OCI-LY7 (cell line): ENCODE data around the gene VIPR2. TPM values are rescaled to one million over a fixed set of nuclear protein-coding genes. Genes with fewer than 3 reads are reported as not detected.

Source experiments
- BruUV-seq: library from RNA; stranded (reverse); fragments of 400-500 nt; replicated peaks from 2 replicates; lab custom pipeline; 2021; lab: Mats Ljungman, UMichigan
- CTCF ChIA-PET: fragments of 300-600 bp; sonication (Branson Sonifier 250); formaldehyde crosslinking; loops from one replicate; lab custom pipeline; 2022; ENCODE audit warnings: antibody characterized with exemption; ENCODE audit not compliant: unreplicated experiment; lab: Charles Lee
- POLR2A ChIA-PET: fragments of 300-600 bp; sonication (Branson Sonifier 250); formaldehyde crosslinking; loops from one replicate; lab custom pipeline; 2022; ENCODE audit warnings: antibody characterized with exemption; lab: Charles Lee
- DNase-seq: peaks from one replicate; pipeline ENCODE4 v3.0.0-alpha.2; 2015; ENCODE audit warnings: low spot score
- H2AFZ ChIP-seq: fragments of 200-600 bp; sonication (generic), shearing (Covaris generic); 2 replicates; pipeline ENCODE4 v1.6.1; 2014; ENCODE audit warnings: mild to moderate bottlenecking, antibody characterized with exemption, low read length, moderate library complexity
- H3K27ac ChIP-seq: fragments of 200-600 bp; sonication (generic); 2 replicates; pipeline ENCODE4 v1.5.1; 2014; ENCODE audit warnings: mixed run types, low read depth, mild to moderate bottlenecking, moderate library complexity, low read length, inconsistent platforms; ENCODE audit not compliant: poor library complexity, severe bottlenecking
- H3K36me3 ChIP-seq: fragments of 200-600 bp; sonication (generic); 2 replicates; pipeline ENCODE4 v1.6.1; 2014; ENCODE audit warnings: mild to moderate bottlenecking, antibody characterized with exemption, low read length, moderate library complexity, mixed read lengths; ENCODE audit not compliant: insufficient read depth
- H3K4me1 ChIP-seq: fragments of 200-600 bp; sonication (generic); 2 replicates; pipeline ENCODE4 v1.5.1; 2014; ENCODE audit warnings: mild to moderate bottlenecking, low read length; ENCODE audit not compliant: insufficient read depth, poor library complexity, severe bottlenecking
- H3K4me2 ChIP-seq: fragments of 200-600 bp; sonication (generic); 2 replicates; pipeline ENCODE4 v1.6.1; 2014; ENCODE audit warnings: mild to moderate bottlenecking, low read length
- H3K4me3 ChIP-seq: fragments of 200-600 bp; sonication (generic); 2 replicates; pipeline ENCODE4 v1.5.1; 2014; ENCODE audit warnings: mild to moderate bottlenecking, low read depth, low read length; ENCODE audit not compliant: poor library complexity, severe bottlenecking
- H3K79me2 ChIP-seq: fragments of 200-600 bp; sonication (generic); 2 replicates; pipeline ENCODE4 v1.6.1; 2016; ENCODE audit warnings: low read depth, mild to moderate bottlenecking, low read length, moderate library complexity, mixed read lengths; ENCODE audit not compliant: insufficient read depth
- H3K9me2 ChIP-seq: fragments of 200-600 bp; sonication (generic); 2 replicates; pipeline ENCODE4 v1.6.1; 2016; ENCODE audit warnings: mild to moderate bottlenecking, low read length, mixed read lengths; ENCODE audit not compliant: insufficient read depth
- H3K9me3 ChIP-seq: fragments of 200-600 bp; sonication (generic); 2 replicates; pipeline ENCODE4 v1.6.1; 2014; ENCODE audit warnings: mild to moderate bottlenecking, mixed run types, low read length, mixed read lengths
- H4K20me1 ChIP-seq: fragments of 200-600 bp; sonication (generic); 2 replicates; pipeline ENCODE4 v1.6.1; 2014; ENCODE audit warnings: mild to moderate bottlenecking, antibody characterized with exemption, low read length, moderate library complexity, mixed read lengths; ENCODE audit not compliant: insufficient read depth
- EZH2phosphoT487 ChIP-seq: fragments of 200-600 bp; sonication (generic); IDR thresholded peaks from 2 replicates; pipeline ENCODE4 v1.6.1; 2018; ENCODE audit warnings: low read depth, borderline replicate concordance, mild to moderate bottlenecking, mixed run types, antibody characterized with exemption, low read length, moderate library complexity, mixed read lengths
- intact Hi-C: fragments of 100-400 bp; cut with micrococcal nuclease; formaldehyde crosslinking; loops from one replicate; pipeline ENCODE4 v1.10.0; 2022; ENCODE audit not compliant: unreplicated experiment
- total RNA-seq, 2 experiments: library from RNA; depleted of rRNA in 1 of 2; stranded (reverse); fragments of >200 nt in 1 of 2; shearing (Covaris generic) in 1 of 2; gene quantifications; 2 replicates each; pipeline ENCODE4 v1.2.3, GENCODE V29; 2014 to 2022
- TF ChIP-seq, protein P1 (sequence below): fragments of 200-600 bp; sonication (generic); conservative IDR thresholded peaks from 2 replicates; pipeline ENCODE4 v1.5.1; 2014; ENCODE audit warnings: mild to moderate bottlenecking, antibody characterized with exemption, low read length, moderate library complexity, mixed read lengths

VIPR2 gene
- total RNA-seq, 2 experiments from 2014 or later, result not detected

DNA sequence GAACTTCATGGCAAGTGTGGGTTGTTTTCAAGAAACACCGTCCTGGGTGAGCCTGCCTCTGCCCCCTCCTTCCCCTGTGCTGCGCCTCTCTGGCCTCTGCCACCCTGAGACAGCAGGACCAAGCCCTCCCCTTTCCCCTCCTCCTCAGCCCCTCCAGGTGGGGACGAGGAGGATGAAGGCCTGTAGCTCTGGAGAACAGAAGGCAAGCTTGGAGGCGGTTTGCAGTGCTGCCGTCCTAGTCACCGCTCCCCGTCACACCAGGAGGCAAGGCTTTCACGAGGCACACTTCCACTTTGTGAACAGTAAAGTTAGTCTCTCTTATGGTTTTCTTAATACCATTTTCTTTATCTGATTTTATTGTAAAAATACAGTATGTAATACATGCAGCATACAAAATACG, 8.8 kb upstream of the VIPR2 start:
- ChIA-PET POLR2A (no interaction called here), CTCF (no interaction called here)
- no peaks in the 10 kb centered on the region for H3K4me1 ChIP-seq
- intact Hi-C loops, result no loop called here
- DNase-seq, result no peak
- H3K9me2 ChIP-seq, result no peaks in the 10 kb centered on the region
- H3K27ac ChIP-seq, result no peak overlapping the region
- no peak for TF ChIP-seq EZH2phosphoT487
- TF ChIP-seq, protein P1, sequence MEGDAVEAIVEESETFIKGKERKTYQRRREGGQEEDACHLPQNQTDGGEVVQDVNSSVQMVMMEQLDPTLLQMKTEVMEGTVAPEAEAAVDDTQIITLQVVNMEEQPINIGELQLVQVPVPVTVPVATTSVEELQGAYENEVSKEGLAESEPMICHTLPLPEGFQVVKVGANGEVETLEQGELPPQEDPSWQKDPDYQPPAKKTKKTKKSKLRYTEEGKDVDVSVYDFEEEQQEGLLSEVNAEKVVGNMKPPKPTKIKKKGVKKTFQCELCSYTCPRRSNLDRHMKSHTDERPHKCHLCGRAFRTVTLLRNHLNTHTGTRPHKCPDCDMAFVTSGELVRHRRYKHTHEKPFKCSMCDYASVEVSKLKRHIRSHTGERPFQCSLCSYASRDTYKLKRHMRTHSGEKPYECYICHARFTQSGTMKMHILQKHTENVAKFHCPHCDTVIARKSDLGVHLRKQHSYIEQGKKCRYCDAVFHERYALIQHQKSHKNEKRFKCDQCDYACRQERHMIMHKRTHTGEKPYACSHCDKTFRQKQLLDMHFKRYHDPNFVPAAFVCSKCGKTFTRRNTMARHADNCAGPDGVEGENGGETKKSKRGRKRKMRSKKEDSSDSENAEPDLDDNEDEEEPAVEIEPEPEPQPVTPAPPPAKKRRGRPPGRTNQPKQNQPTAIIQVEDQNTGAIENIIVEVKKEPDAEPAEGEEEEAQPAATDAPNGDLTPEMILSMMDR, result no peak
- no peaks in the 10 kb centered on the region for H4K20me1 ChIP-seq
- no peaks in the 10 kb centered on the region for H3K36me3 ChIP-seq
- no peaks in the 10 kb centered on the region for H3K79me2 ChIP-seq
- H3K9me3 ChIP-seq, result no peaks in the 10 kb centered on the region
- BruUV-seq, result no TSS peak
- no peak overlapping the region for H3K4me3 ChIP-seq
- no peak overlapping the region for H3K4me2 ChIP-seq
- H2AFZ ChIP-seq, result no peak overlapping the region

DNA sequence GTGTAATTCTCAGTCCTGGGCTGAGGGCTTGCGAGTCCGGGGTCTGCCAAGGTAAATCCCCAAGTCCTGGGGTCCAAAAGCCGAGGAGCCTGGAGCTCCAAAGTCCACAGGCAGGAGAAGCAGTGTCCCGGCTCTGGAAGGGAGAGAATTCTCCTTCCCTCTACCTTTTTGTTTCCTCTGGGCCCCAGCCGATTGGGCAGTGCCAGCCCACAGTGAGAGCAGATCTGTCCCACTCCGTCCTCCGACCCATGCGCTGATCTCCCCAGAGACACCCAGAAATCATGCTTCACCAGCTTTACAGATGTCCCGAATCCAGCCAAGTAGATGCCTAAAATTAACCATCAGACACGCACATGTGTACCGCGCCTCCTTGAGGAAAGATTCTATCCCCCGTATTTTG, 8.1 kb upstream of the VIPR2 start:
- Histone ChIP-seq H3K9me2 (no peaks in the 10 kb centered on the region), H3K4me3 (no peak overlapping the region), H2AFZ (no peak overlapping the region), H3K27ac (no peak overlapping the region), H3K4me1 (no peaks in the 10 kb centered on the region), H3K36me3 (no peaks in the 10 kb centered on the region), H4K20me1 (no peaks in the 10 kb centered on the region), H3K4me2 (no peak overlapping the region), H3K79me2 (no peaks in the 10 kb centered on the region), H3K9me3 (no peaks in the 10 kb centered on the region)
- TF ChIP-seq, protein P1, result no peak
- TF ChIP-seq EZH2phosphoT487, result no peak
- no TSS peak for BruUV-seq
- ChIA-PET POLR2A (no interaction called here), CTCF (no interaction called here)
- no peak for DNase-seq
- intact Hi-C loops, result no loop called here

DNA sequence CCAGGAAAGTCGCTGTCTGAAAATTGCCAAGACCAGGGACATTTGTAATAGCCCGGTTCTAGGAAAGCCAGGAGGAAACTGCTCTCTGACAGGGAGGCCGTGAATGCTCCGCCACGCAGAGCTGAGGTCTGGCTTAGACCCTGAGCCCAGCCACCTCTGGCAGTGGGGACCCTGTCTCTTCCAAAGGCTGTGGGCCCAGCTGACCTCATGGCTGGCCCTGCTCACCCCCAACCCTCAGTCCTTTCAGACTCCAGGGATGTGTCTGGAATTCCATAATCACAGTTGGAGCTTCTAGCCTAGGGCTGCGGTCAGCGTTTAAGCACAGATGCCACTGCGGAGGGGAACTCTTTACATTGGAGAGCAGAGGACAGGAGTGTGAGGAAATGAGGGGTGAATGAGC, 6.6 kb upstream of the VIPR2 start:
- intact Hi-C loops, result no loop called here
- H2AFZ ChIP-seq, result no peak overlapping the region
- CTCF ChIA-PET, result no interaction called here

More for the DNA sequence above, 6.6 kb upstream of the VIPR2 start:
- Histone ChIP-seq H3K36me3 (no peaks in the 10 kb centered on the region), H3K4me1 (no peaks in the 10 kb centered on the region), H3K9me3 (no peaks in the 10 kb centered on the region), H3K4me3 (no peak overlapping the region), H4K20me1 (no peaks in the 10 kb centered on the region), H3K79me2 (no peaks in the 10 kb centered on the region), H3K9me2 (no peaks in the 10 kb centered on the region), H3K4me2 (no peak overlapping the region), H3K27ac (no peak overlapping the region)
- TF ChIP-seq EZH2phosphoT487, result no peak
- TF ChIP-seq, protein P1, result no peak
- BruUV-seq, result no TSS peak
- POLR2A ChIA-PET, result no interaction called here
- DNase-seq, result no peak
